ENCODE measurements around the gene ARMC8.

DNA sequence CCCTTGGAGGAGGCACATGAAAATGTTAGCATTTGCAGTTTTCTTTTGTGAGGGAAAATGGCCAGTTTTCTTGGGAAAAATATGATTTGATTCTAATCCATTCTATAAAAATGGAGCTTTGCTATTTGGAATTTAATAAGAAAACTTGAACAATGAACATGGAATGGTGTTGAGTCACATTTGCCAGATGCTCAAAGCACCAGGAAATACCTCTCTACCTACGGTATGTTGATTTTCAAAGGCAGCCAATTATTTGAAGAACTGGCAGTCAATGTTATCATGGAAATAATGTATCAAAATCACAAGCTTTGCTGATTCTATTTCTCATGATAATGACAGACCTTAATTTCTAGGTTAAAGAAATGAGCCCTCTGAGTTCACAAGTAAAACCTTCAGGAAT, 127.7 kb downstream of the ARMC8 start:
- TF ChIP-seq, protein P1, sequence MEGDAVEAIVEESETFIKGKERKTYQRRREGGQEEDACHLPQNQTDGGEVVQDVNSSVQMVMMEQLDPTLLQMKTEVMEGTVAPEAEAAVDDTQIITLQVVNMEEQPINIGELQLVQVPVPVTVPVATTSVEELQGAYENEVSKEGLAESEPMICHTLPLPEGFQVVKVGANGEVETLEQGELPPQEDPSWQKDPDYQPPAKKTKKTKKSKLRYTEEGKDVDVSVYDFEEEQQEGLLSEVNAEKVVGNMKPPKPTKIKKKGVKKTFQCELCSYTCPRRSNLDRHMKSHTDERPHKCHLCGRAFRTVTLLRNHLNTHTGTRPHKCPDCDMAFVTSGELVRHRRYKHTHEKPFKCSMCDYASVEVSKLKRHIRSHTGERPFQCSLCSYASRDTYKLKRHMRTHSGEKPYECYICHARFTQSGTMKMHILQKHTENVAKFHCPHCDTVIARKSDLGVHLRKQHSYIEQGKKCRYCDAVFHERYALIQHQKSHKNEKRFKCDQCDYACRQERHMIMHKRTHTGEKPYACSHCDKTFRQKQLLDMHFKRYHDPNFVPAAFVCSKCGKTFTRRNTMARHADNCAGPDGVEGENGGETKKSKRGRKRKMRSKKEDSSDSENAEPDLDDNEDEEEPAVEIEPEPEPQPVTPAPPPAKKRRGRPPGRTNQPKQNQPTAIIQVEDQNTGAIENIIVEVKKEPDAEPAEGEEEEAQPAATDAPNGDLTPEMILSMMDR (IDR thresholded peaks at IDR 0.05; ENCODE audit: low read length) = no peak
- TF ChIP-seq EZH2 (IDR thresholded peaks at IDR 0.05; ENCODE audit: borderline replicate concordance, low read length) = no peak

All from OCI-LY1 (cell line).